ENCODE measurements around the gene FBN2. TPM values are rescaled to one million over a fixed set of nuclear protein-coding genes. Genes with fewer than 3 reads are reported as not detected.

Gene FBN2
- total and polyA plus RNA-seq, 7 experiments from 2014 or later = 0.07 to 6.8 (median 0.58) TPM; not detected in 2

- no peaks in the 10 kb centered on the region for H3K9me3 ChIP-seq (ENCODE audit: control insufficient read depth in 2 of 3, low read length in 3 of 3)
- H3K4me3 ChIP-seq (ENCODE audit: low read length) = no peak overlapping the region
- no peak overlapping the region for H3K4me3 Mint-ChIP-seq
- DNase-seq (no peak), ATAC-seq (no peak)
- POLR2A ChIA-PET = no interaction called here
- peaks cover 0 to 2% (median 0%) of the 10 kb centered on the region in 5 donors for H3K36me3 Mint-ChIP-seq
- no peak overlapping the region for H3K27ac Mint-ChIP-seq
- H3K27me3 Mint-ChIP-seq = peaks cover 28 to 41% (median 31%) of the 10 kb centered on the region in 5 donors
- H3K9me3 Mint-ChIP-seq = peaks cover 0 to 16% (median 1%) of the 10 kb centered on the region in 11 donors
- no peaks in the 10 kb centered on the region for H3K4me1 ChIP-seq (ENCODE audit: control insufficient read depth in 2 of 2, insufficient read depth in 2 of 2, low read length in 2 of 2)
- no peak overlapping the region for H3K27ac ChIP-seq (ENCODE audit: low read depth, low read length)
- intact Hi-C loops (cut with micrococcal nuclease) = no loop called here
- H3K27me3 ChIP-seq (ENCODE audit: control insufficient read depth in 2 of 2, insufficient read depth in 2 of 2, low read length in 2 of 2) = peaks cover 0 to 3% of the 10 kb centered on the region in 2 donors
- no peaks in the 10 kb centered on the region for H3K36me3 ChIP-seq (ENCODE audit: control insufficient read depth in 2 of 3, insufficient read depth in 3 of 3, low read length in 3 of 3)
- H3K4me1 Mint-ChIP-seq = peaks cover 0 to 7% (median 5%) of the 10 kb centered on the region in 7 donors
- CTCF ChIA-PET = no interaction called here
Measured at GRCh38 chr5:128535251-128535650, 2.8 kb downstream of the FBN2 start.

- intact Hi-C loops (cut with micrococcal nuclease) = no loop called here
- ATAC-seq = no peak
- peaks cover 0 to 7% (median 5%) of the 10 kb centered on the region in 7 donors for H3K4me1 Mint-ChIP-seq
- CTCF ChIA-PET = no interaction called here
- Histone ChIP-seq H3K9me3 (ENCODE audit: control insufficient read depth in 2 of 3, low read length in 3 of 3) (no peaks in the 10 kb centered on the region), H3K27me3 (ENCODE audit: control insufficient read depth in 2 of 2, insufficient read depth in 2 of 2, low read length in 2 of 2) (peaks cover 0 to 3% of the 10 kb centered on the region in 2 donors), H3K27ac (ENCODE audit: low read depth, low read length) (no peak overlapping the region), H3K4me1 (ENCODE audit: control insufficient read depth in 2 of 2, insufficient read depth in 2 of 2, low read length in 2 of 2) (no peaks in the 10 kb centered on the region), H3K4me3 (ENCODE audit: low read length) (no peak overlapping the region), H3K36me3 (ENCODE audit: control insufficient read depth in 2 of 3, insufficient read depth in 3 of 3, low read length in 3 of 3) (no peaks in the 10 kb centered on the region)
- POLR2A ChIA-PET = no interaction called here
- H3K27me3 Mint-ChIP-seq = peaks cover 24 to 40% (median 30%) of the 10 kb centered on the region in 5 donors
- peaks cover 0 to 2% (median 0%) of the 10 kb centered on the region in 5 donors for H3K36me3 Mint-ChIP-seq
- no peak overlapping the region for H3K4me3 Mint-ChIP-seq
- no peak for DNase-seq
- H3K9me3 Mint-ChIP-seq = peaks cover 0 to 13% (median 0%) of the 10 kb centered on the region in 11 donors
- no peak overlapping the region for H3K27ac Mint-ChIP-seq
Measured at GRCh38 chr5:128534726-128535125, 3.3 kb downstream of the FBN2 start.

- DNase-seq = no peak
- no peak overlapping the region for H3K4me3 Mint-ChIP-seq
Measured at GRCh38 chr5:128532776-128533175, 5.3 kb downstream of the FBN2 start.

GRCh38 chr5:128532127-128532526 lies 5.9 kb downstream of the FBN2 start:
- ChIA-PET CTCF (no interaction called here), POLR2A (no interaction called here)
- Histone ChIP-seq H3K36me3 (ENCODE audit: control insufficient read depth in 2 of 3, insufficient read depth in 3 of 3, low read length in 3 of 3) (no peaks in the 10 kb centered on the region), H3K4me3 (ENCODE audit: low read length) (no peak overlapping the region), H3K4me1 (ENCODE audit: control insufficient read depth in 2 of 2, insufficient read depth in 2 of 2, low read length in 2 of 2) (no peaks in the 10 kb centered on the region), H3K9me3 (ENCODE audit: control insufficient read depth in 2 of 3, low read length in 3 of 3) (no peaks in the 10 kb centered on the region), H3K27me3 (ENCODE audit: control insufficient read depth in 2 of 2, insufficient read depth in 2 of 2, low read length in 2 of 2) (no peaks in the 10 kb centered on the region), H3K27ac (ENCODE audit: low read depth, low read length) (no peak overlapping the region)
- no peak overlapping the region for H3K27ac Mint-ChIP-seq
- intact Hi-C loops (cut with micrococcal nuclease) = no loop called here
- DNase-seq (no peak), ATAC-seq (no peak)
- peaks cover 0 to 7% (median 5%) of the 10 kb centered on the region in 7 donors for H3K4me1 Mint-ChIP-seq
- peaks cover 0 to 2% (median 0%) of the 10 kb centered on the region in 5 donors for H3K36me3 Mint-ChIP-seq
- no peak overlapping the region for H3K4me3 Mint-ChIP-seq
- peaks cover 0 to 9% (median 0%) of the 10 kb centered on the region in 11 donors for H3K9me3 Mint-ChIP-seq
- peaks cover 19 to 35% (median 27%) of the 10 kb centered on the region in 5 donors for H3K27me3 Mint-ChIP-seq

More at GRCh38 chr5:128532776-128533175, 5.3 kb downstream of the FBN2 start:
- ChIA-PET CTCF (no interaction called here), POLR2A (no interaction called here)
- no peaks in the 10 kb centered on the region for H3K27me3 ChIP-seq (ENCODE audit: control insufficient read depth in 2 of 2, insufficient read depth in 2 of 2, low read length in 2 of 2)
- H3K9me3 ChIP-seq (ENCODE audit: control insufficient read depth in 2 of 3, low read length in 3 of 3) = no peaks in the 10 kb centered on the region
- peaks cover 0 to 7% (median 5%) of the 10 kb centered on the region in 7 donors for H3K4me1 Mint-ChIP-seq
- H3K27ac ChIP-seq (ENCODE audit: low read depth, low read length) = no peak overlapping the region
- peaks cover 22 to 35% (median 28%) of the 10 kb centered on the region in 5 donors for H3K27me3 Mint-ChIP-seq
- H3K36me3 Mint-ChIP-seq = peaks cover 0 to 2% (median 0%) of the 10 kb centered on the region in 5 donors
- intact Hi-C loops (cut with micrococcal nuclease) = no loop called here
- no peaks in the 10 kb centered on the region for H3K36me3 ChIP-seq (ENCODE audit: control insufficient read depth in 2 of 3, insufficient read depth in 3 of 3, low read length in 3 of 3)
- no peaks in the 10 kb centered on the region for H3K4me1 ChIP-seq (ENCODE audit: control insufficient read depth in 2 of 2, insufficient read depth in 2 of 2, low read length in 2 of 2)
- no peak for ATAC-seq
- H3K9me3 Mint-ChIP-seq = peaks cover 0 to 9% (median under 1%) of the 10 kb centered on the region in 11 donors
- H3K4me3 ChIP-seq (ENCODE audit: low read length) = no peak overlapping the region
- no peak overlapping the region for H3K27ac Mint-ChIP-seq

- Histone ChIP-seq H3K27ac (ENCODE audit: low read depth, low read length) (no peak overlapping the region), H3K4me1 (ENCODE audit: control insufficient read depth in 2 of 2, insufficient read depth in 2 of 2, low read length in 2 of 2) (no peaks in the 10 kb centered on the region)
- peaks cover 0 to 4% (median 0%) of the 10 kb centered on the region in 11 donors for H3K9me3 Mint-ChIP-seq
Measured at GRCh38 chr5:128528637-128529255, 9.3 kb downstream of the FBN2 start.

GRCh38 chr5:128528126-128528525 lies 9.9 kb downstream of the FBN2 start:
- CTCF ChIA-PET = no interaction called here
- peaks cover 0 to 1% (median 0%) of the 10 kb centered on the region in 7 donors for H3K4me1 Mint-ChIP-seq
- H3K27me3 Mint-ChIP-seq = peaks cover 0 to 16% (median 4%) of the 10 kb centered on the region in 5 donors

More at GRCh38 chr5:128528637-128529255, 9.3 kb downstream of the FBN2 start:
- H3K4me3 Mint-ChIP-seq = no peak overlapping the region
- no peaks in the 10 kb centered on the region for H3K36me3 Mint-ChIP-seq
- peaks cover 0 to 16% (median 4%) of the 10 kb centered on the region in 5 donors for H3K27me3 Mint-ChIP-seq
- no peaks in the 10 kb centered on the region for H3K4me1 Mint-ChIP-seq
- ATAC-seq (no peak), DNase-seq (no peak)
- Histone ChIP-seq H3K27me3 (ENCODE audit: control insufficient read depth in 2 of 2, insufficient read depth in 2 of 2, low read length in 2 of 2) (no peaks in the 10 kb centered on the region), H3K4me3 (ENCODE audit: low read length) (no peak overlapping the region), H3K36me3 (ENCODE audit: control insufficient read depth in 2 of 3, insufficient read depth in 3 of 3, low read length in 3 of 3) (no peaks in the 10 kb centered on the region), H3K9me3 (ENCODE audit: control insufficient read depth in 2 of 3, low read length in 3 of 3) (no peaks in the 10 kb centered on the region)
- POLR2A ChIA-PET = no interaction called here
- no peak overlapping the region for H3K27ac Mint-ChIP-seq
- intact Hi-C loops (cut with micrococcal nuclease) = no loop called here
- CTCF ChIA-PET = no interaction called here

GRCh38 chr5:128527077-128527476 lies 11.0 kb downstream of the FBN2 start:
- Histone ChIP-seq H3K27me3 (ENCODE audit: control insufficient read depth in 2 of 2, insufficient read depth in 2 of 2, low read length in 2 of 2) (no peaks in the 10 kb centered on the region), H3K36me3 (ENCODE audit: control insufficient read depth in 2 of 3, insufficient read depth in 3 of 3, low read length in 3 of 3) (no peaks in the 10 kb centered on the region), H3K4me3 (ENCODE audit: low read length) (no peak overlapping the region), H3K9me3 (ENCODE audit: control insufficient read depth in 2 of 3, low read length in 3 of 3) (no peaks in the 10 kb centered on the region), H3K4me1 (ENCODE audit: control insufficient read depth in 2 of 2, insufficient read depth in 2 of 2, low read length in 2 of 2) (no peaks in the 10 kb centered on the region), H3K27ac (ENCODE audit: low read depth, low read length) (no peak overlapping the region)
- Mint-ChIP-seq H3K9me3 (peaks cover 0 to 4% (median 0%) of the 10 kb centered on the region in 11 donors), H3K27ac (no peak overlapping the region), H3K4me1 (peaks cover 0 to 6% (median 0%) of the 10 kb centered on the region in 7 donors), H3K4me3 (no peak overlapping the region), H3K36me3 (no peaks in the 10 kb centered on the region), H3K27me3 (peaks cover 0 to 16% (median 4%) of the 10 kb centered on the region in 5 donors)
- CTCF ChIA-PET = interaction anchor here (0.7 kb wide), 1 partner anchor 863 kb away, joined by 3 read pairs; no protein-coding TSS in a partner anchor
- intact Hi-C loops (cut with micrococcal nuclease) = no loop called here
- DNase-seq (no peak), ATAC-seq (no peak)
- POLR2A ChIA-PET = no interaction called here

More at GRCh38 chr5:128528126-128528525, 9.9 kb downstream of the FBN2 start:
- Mint-ChIP-seq H3K36me3 (no peaks in the 10 kb centered on the region), H3K9me3 (peaks cover 0 to 4% (median 0%) of the 10 kb centered on the region in 11 donors), H3K4me3 (no peak overlapping the region), H3K27ac (no peak overlapping the region)
- Histone ChIP-seq H3K4me3 (ENCODE audit: low read length) (no peak overlapping the region), H3K36me3 (ENCODE audit: control insufficient read depth in 2 of 3, insufficient read depth in 3 of 3, low read length in 3 of 3) (no peaks in the 10 kb centered on the region), H3K27me3 (ENCODE audit: control insufficient read depth in 2 of 2, insufficient read depth in 2 of 2, low read length in 2 of 2) (no peaks in the 10 kb centered on the region), H3K27ac (ENCODE audit: low read depth, low read length) (no peak overlapping the region), H3K4me1 (ENCODE audit: control insufficient read depth in 2 of 2, insufficient read depth in 2 of 2, low read length in 2 of 2) (no peaks in the 10 kb centered on the region), H3K9me3 (ENCODE audit: control insufficient read depth in 2 of 3, low read length in 3 of 3) (no peaks in the 10 kb centered on the region)
- ATAC-seq = no peak
- POLR2A ChIA-PET = no interaction called here
- no peak for DNase-seq
- intact Hi-C loops (cut with micrococcal nuclease) = no loop called here

Measured in naive thymus-derived CD4-positive, alpha-beta T cell (primary cell).